HG03460 (cell line): ENCODE data around the gene NARF.
A peak's percentile ranks its signal among the peaks of the same experiment; 100 is the strongest.
"Not testable (repeated sequence)": the region's sequence is repeated elsewhere in the genome, so short reads cannot be mapped to it uniquely, and the experiment has no call there.

ENCODE experiments used
- ATAC-seq: cut with Tn5 transposase; IDR thresholded peaks from one replicate; pipeline ENCODE4 v1.9.1; 2021; ENCODE audit not compliant: unreplicated experiment

NARF gene

DNA sequence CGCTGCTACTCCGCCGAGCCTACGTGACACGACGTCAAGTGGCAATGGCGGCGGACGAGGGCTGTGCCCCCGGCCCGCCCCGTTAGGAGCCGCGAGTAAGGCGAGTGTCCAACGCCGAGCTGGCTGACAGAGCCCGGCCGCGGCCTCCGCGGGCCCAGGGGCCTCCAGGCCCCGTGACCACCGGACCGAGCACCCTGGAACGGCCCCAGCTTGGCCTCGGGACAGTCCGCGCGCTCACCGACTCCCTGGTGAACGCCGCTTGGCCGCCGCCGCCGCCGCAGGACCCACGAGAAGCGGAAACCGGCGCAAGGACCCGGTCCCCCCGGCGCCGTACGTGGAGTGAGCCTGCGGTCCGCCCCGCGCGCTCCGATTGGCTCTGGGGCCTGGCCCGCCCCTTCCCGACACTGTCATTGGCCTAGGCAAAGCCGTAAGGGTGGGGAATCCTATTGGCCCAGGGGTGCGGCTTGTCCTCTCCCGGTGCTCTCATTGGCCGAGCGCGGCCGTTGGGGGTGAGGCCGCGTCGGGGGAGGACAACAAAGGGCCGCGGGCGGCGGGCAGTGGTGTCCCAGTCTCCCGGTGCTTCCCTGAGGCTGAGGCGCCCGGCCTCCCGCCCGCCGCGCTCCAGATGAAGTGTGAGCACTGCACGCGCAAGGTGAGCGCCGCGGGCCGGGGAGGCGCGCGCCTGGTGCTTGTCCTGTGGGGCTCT is at the start of gene NARF:
NARF (plus strand) TSS at position 563 of the 706 bp plus-strand sequence; CDS start at position 626, 63 bp downstream.
- ATAC-seq: peak; percentile 93

GRCh38 chr17:82408938-82409318 is 49.6 kb upstream of the NARF start:
- ATAC-seq: no peak

GRCh38 chr17:82410014-82410716 is 48.4 kb upstream of the NARF start:
- ATAC-seq: no peak

DNA sequence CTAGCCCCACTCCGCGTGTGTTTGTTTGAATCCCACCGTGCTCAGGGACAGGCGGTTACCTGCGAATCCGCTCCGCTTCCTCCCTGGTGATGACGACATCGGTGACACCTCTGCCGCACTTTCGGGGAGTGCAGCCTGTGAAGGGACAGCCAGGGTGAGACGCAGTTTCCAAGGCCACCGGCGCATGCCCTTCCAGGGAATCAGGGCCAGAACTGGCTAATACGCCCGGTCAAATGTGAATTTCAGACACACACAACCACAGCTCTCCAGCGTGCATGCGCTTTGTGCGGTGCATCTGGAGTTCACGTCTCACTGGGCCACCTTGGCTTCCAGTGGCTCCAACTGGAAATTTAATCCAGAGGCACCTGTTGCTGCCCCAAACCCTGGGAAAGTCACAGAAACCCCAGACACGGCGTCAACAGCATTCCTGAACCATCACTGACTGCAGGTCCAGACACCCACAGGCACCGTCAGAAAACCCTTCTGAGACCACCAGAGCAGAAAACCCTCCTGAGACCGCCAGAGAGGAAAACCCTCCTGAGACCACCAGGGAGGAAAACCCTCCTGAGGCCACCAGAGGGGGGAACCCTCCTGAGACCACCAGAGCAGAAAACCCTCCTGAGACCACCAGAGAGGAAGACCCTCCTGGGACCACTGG is 47.0 kb upstream of the NARF start:
- no peak for ATAC-seq

GRCh38 chr17:82412081-82412480 is 46.5 kb upstream of the NARF start:
- not testable (repeated sequence) for ATAC-seq

GRCh38 chr17:82412535-82413520 is 45.7 kb upstream of the NARF start:
- ATAC-seq: no peak

DNA sequence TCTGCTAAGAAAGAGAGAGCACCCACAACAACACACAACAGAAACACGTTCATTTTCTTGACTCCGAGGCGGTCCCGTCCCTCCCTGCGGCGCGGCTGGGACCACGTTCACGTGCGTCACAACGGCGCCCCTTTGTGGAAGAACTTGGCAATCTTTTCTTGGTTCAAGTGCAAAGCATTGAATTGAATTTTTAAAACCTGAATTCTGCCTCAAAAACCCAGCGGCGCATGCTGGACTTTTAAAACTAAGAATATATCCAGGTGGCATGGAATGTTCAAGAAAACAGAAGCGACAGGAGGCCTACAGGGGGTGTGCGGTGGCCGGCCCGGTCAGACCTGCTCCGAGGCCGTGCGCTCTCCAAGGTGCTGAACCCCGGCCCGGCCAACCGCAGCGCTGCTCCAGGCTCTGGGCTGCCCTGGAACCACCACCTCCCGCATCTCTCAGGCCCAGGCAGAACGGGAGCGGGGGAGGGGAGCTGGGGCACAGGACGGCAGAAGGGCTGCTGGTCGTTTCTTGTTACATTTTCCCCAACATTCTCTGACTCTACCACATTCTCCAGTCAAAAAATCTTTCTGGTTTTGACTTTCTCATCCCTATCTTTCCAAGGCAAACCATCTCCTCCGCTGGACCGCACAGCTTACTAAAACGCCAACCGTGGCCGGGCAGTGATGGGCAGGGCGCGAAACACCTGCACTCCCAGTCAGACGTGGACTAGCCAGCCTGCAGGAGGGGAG is 43.8 kb upstream of the NARF start:
- ATAC-seq: no peak

GRCh38 chr17:82415336-82415735 is 43.2 kb upstream of the NARF start:
- no peak for ATAC-seq

DNA sequence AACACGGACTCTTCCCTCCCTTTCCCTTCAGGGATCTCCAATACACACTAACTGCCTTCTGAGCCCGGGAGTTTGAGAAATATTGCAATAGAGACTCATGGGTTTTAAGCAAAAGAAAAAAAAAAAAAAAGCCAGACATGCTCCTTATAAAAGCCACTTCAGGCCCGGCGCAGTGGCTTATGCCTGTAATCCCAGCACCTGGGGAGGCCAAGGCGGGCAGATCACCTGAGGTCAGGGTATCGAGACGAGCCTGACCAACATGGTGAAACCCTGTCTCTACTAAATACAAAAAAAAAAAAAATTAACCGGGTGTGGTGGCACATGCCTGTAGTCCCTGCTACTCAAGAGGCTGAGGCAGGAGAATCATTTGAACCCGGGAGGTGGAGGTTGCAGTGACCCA is 42.8 kb upstream of the NARF start:
- no peak for ATAC-seq

DNA sequence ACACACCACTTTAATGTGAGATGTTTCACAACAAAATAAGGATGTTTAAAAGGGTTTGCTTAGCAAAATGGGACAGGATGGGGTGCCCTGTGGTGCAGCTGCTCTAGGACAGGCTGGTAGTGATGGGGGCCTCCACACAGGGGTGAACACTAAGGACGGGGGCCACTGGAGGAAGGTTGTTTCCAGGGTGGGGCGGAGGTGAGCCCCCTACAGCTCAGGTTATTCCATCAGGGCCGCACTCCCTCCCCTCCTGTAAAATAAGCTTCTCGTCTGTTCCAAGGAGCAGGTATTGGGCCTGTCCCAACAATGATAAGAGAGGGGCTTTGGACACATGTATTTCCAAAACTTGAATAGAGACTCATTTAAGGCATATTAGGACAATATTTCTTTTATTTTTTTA is 42.3 kb upstream of the NARF start:
- no peak for ATAC-seq

DNA sequence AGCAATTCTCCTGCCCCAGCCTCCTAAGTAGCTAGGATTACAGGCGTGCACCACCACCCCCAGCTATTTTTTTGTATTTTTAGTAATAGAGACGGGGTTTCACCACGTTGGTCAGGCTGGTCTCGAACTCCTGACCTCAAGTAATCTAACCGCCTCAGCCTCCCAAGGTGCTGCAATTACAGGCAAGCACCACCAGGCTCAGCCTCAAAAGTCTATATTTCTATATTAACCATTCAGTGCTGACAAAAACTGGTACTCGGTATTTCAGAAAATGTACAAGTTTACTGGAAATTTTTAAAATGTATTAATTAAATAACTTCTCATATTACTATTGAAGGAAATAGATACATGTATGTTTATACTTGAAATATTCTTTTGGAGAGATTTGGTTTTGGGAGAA is 41.8 kb upstream of the NARF start:
- ATAC-seq: no peak

GRCh38 chr17:82418001-82418986 is 40.2 kb upstream of the NARF start, which contains the start of the genes HEXD and OGFOD3:
HEXD (plus strand) TSS chr17:82418347; CDS start chr17:82419800, 1,453 bp downstream.
OGFOD3 (minus strand) TSS chr17:82418586; CDS start chr17:82418485, 101 bp downstream.
- ATAC-seq: peak; percentile 78

DNA sequence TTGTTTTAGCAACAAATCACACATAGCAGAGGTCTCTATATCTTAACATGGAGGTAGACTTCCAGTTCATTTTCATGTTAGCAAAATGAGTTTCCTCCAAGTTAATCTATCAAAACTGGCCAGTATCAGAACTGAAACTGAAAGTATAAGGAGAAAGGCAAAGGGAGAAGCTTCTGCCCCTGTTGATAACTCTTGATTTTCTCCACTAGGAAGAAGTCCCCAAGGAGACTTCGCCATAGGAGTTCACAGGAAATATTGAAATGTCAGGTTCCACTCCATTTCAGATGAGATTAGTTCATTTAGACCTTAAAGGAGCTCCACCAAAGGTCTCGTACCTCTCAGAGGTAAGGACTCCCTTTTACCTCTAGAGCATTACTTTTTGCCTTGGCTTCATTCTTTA is 39.0 kb upstream of the NARF start:
- no peak for ATAC-seq

GRCh38 chr17:82424001-82424862 is 34.3 kb upstream of the NARF start:
- ATAC-seq: no peak

- ATAC-seq: no peak
Measured at GRCh38 chr17:82424863-82425159, 33.7 kb upstream of the NARF start.

GRCh38 chr17:82428546-82428945 is 30.0 kb upstream of the NARF start:
- no peak for ATAC-seq

GRCh38 chr17:82429824-82430223 is 28.7 kb upstream of the NARF start:
- no peak for ATAC-seq

GRCh38 chr17:82432017-82432416 is 26.5 kb upstream of the NARF start:
- ATAC-seq: no peak
